Adrenal gland (tissue), 12 donors: ENCODE results near the gene ANTKMT. TPM values are rescaled to one million over a fixed set of nuclear protein-coding genes. Genes with fewer than 3 reads are reported as not detected.
"Not testable (repeated sequence)": the region's sequence is repeated elsewhere in the genome, so short reads cannot be mapped to it uniquely, and the experiment has no call there.

Experiments used
- DNase-seq, 7 donors: peaks; one replicate each; pipeline ENCODE4 v3.0.0-alpha.2; 2019 to 2020
- H3K27ac ChIP-seq, 5 donors: fragments of 200-600 bp; sonication (generic) in 4 of 5; 1 replicate in 3 of 5; 2 replicates in 2 of 5; pipeline versions ENCODE4 v1.5.1 to v1.8.0; 2016 to 2020; ENCODE audit warnings: mild to moderate bottlenecking in 1 of 5
- H3K27me3 ChIP-seq: fragments of 200-600 bp; 2 replicates; pipeline ENCODE4 v1.8.0; 2021
- H3K36me3 ChIP-seq, 2 donors: fragments of 200-600 bp; replicated peaks in 1 of 2; 1 replicate in 1 of 2; 2 replicates in 1 of 2; pipeline versions ENCODE4 v1.5.1 to v1.8.0; 2018 to 2022
- H3K4me1 ChIP-seq, 2 donors: fragments of 200-600 bp; replicated peaks in 1 of 2; 1 replicate in 1 of 2; 2 replicates in 1 of 2; pipeline versions ENCODE4 v1.5.1 to v1.8.0; 2018 to 2021
- H3K4me3 ChIP-seq, 4 donors: fragments of 200-600 bp; sonication (generic) in 3 of 4; one replicate each; pipeline ENCODE4 v1.5.1; 2016 to 2018
- H3K9me3 ChIP-seq, 3 donors: fragments of 200-600 bp; sonication (generic) in 1 of 3; replicated peaks in 1 of 3; 1 replicate in 2 of 3; 2 replicates in 1 of 3; pipeline versions ENCODE4 v1.5.1 to v1.8.0; 2016 to 2021
- CTCF ChIP-seq, 6 experiments: fragments of 450-650 bp in 4 of 6; fragments of 200-600 bp in 2 of 6; sonication (generic) in 1 of 6; IDR thresholded peaks; 1 replicate in 5 of 6; 2 replicates in 1 of 6; pipeline versions ENCODE4 v1.5.1 to v1.8.0; 2016 to 2021; ENCODE audit warnings: antibody characterized with exemption in 6 of 6, mild to moderate bottlenecking in 2 of 6, moderate library complexity in 1 of 6
- POLR2A ChIP-seq, 2 donors: fragments of 450-650 bp; IDR thresholded peaks; one replicate each; pipeline ENCODE4 v1.6.1; 2017; ENCODE audit warnings: antibody characterized with exemption in 2 of 2, mild to moderate bottlenecking in 2 of 2, moderate library complexity in 1 of 2
- WGBS, 4 donors: extraction: QIAGEN DNeasy Blood & Tissue Kit in 2 of 4; methylation state at CpG; one replicate each; pipeline versions ENCODE4 v1.1.5 to v1.1.7; 2013 to 2017; 5-methylcytosine and 5-hydroxymethylcytosine counted together
- intact Hi-C, 2 donors: fragments of 100-400 bp; cut with DNase I; formaldehyde crosslinking; loops; one replicate each; pipeline versions ENCODE4 v1.14.1 to v1.15.0; 2022 to 2023
- polyA plus RNA-seq, 3 donors: library from polyadenylated mRNA; stranded (reverse); fragments of 200-250 nt in 2 of 3; fragments of 350-450 nt in 1 of 3; fragmentation: Illumina TruSeq in 1 of 3; extraction: RNeasy Lipid Tissue Mini Kit (QIAGEN cat#74804) in 1 of 3; gene quantifications; one replicate each; pipeline ENCODE4 v1.2.3, GENCODE V29; 2013 to 2014
- total RNA-seq, 9 donors: library from RNA; depleted of rRNA in 4 of 9; stranded (reverse); fragments of >200 nt in 4 of 9; fragments of 120-200 nt in 1 of 9; fragmentation: NEBNext Ultra II Directional in 1 of 9; extraction: Animal tissue kit (Norgen Biotek cat#: 25700) in 1 of 9; gene quantifications; one replicate each; pipeline versions ENCODE4 v1.1.0 to v1.2.4, GENCODE V29; 2013 to 2023
- donor health status: healthy with polysubstance abuse.
- donor health status: Bipolar disorder and iron deficiency.
- donor health status: DM: yes; HTN: yes; CAD: no.
- donor health status: DM: no; HTN: no; CAD: no.
- donor health status: DM: no; HTN: no; CAD: no.
- donor health status: DM: yes; HTN: yes; CAD: no.

ANTKMT gene
- total and polyA plus RNA-seq, 12 donors, result 0.48 to 127 (median 64.1) TPM

- H3K27ac ChIP-seq, result no peak overlapping the region
- TF ChIP-seq CTCF (IDR thresholded peaks at IDR 0.05), result no peak
- no peak for TF ChIP-seq POLR2A (IDR thresholded peaks at IDR 0.05)
- no peaks in the 10 kb centered on the region for H3K27me3 ChIP-seq
- H3K36me3 ChIP-seq, result peaks cover 0 to 32% of the 10 kb centered on the region in 2 donors
- no peaks in the 10 kb centered on the region for H3K9me3 ChIP-seq
- WGBS, 4 donors, result 78 to 91% (median 87%) methylated on average over 6 to 51 of the region's 51 CpGs
- intact Hi-C loops, result no loop called here
- peak in 1 of 7 donors; percentile 27 for DNase-seq
- peaks cover 17 to 46% of the 10 kb centered on the region in 2 donors for H3K4me1 ChIP-seq
- H3K4me3 ChIP-seq, result no peak overlapping the region
These were observed 34.3 kb upstream of the ANTKMT start for GRCh38 chr16:686459-687260.

DNA sequence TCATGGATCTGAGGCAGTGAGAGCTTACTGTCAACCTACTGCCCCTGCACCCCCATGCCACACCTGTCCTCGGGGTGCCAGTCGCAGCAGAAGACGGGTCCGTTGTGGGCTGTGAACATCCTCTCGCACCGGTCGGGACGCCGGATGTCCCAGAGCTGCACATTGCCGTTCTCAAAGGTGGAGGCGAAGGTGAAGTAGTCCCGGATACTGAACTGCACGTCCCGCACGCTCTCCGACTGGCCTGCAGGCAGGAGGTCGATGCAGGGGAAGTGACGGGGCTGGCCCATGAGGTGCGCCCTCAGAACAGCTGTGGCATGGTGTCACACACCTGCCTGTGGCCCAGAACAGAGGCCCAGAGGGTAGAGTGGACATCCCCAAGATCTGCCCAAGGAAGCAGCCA lies 33.4 kb upstream of the ANTKMT start:
- H3K27ac ChIP-seq, result no peak overlapping the region
- H3K4me1 ChIP-seq, result peaks cover 17 to 38% of the 10 kb centered on the region in 2 donors
- H3K27me3 ChIP-seq, result no peaks in the 10 kb centered on the region
- no peak overlapping the region for H3K4me3 ChIP-seq
- TF ChIP-seq CTCF (IDR thresholded peaks at IDR 0.05) (no peak), POLR2A (IDR thresholded peaks at IDR 0.05) (no peak)
- DNase-seq, result no peak
- peaks cover 0 to 24% of the 10 kb centered on the region in 2 donors for H3K36me3 ChIP-seq
- intact Hi-C loops, result no loop called here
- WGBS, 4 donors, result 87 to 93% (median 90%) methylated on average over 10 to 19 of the region's 19 CpGs
- no peaks in the 10 kb centered on the region for H3K9me3 ChIP-seq

GRCh38 chr16:689175-689897 lies 31.6 kb upstream of the ANTKMT start:
- intact Hi-C loops, result no loop called here
- 79 to 90% (median 81%) methylated on average over 7 to 26 of the region's 26 CpGs for WGBS, 4 donors
- no peak for DNase-seq
- H3K9me3 ChIP-seq, result no peaks in the 10 kb centered on the region
- TF ChIP-seq POLR2A (IDR thresholded peaks at IDR 0.05), result no peak
- TF ChIP-seq CTCF (IDR thresholded peaks at IDR 0.05), result no peak
- H3K36me3 ChIP-seq, result peaks cover 0 to 17% of the 10 kb centered on the region in 2 donors
- peak overlapping the region in 3 of 4 donors; percentile 58 to 94 (median 81) for H3K4me3 ChIP-seq
- H3K4me1 ChIP-seq, result peaks cover 5 to 25% of the 10 kb centered on the region in 2 donors
- H3K27ac ChIP-seq, result peak overlapping the region in 3 of 5 donors; percentile 65 to 88 (median 74)
- peaks cover 12% of the 10 kb centered on the region for H3K27me3 ChIP-seq

DNA sequence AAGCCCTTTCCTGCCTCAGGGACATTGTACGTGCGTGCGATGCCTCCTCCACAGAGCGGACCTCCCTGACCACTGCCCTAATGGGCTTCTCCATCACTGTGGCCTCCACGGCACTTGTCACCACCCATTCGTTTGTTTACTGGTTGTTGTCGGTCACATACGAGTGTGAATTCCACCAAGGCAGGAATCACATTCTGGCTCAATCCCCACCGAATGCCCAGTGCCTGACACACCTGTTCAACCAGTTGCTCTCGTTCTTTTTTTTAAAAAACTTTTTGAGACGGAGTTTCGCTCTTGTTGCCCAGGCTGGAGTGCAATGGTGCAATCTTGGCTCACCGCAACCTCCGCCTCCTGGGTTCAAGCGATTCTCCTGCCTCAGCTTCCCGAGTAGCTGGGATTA lies 29.7 kb upstream of the ANTKMT start:
- DNase-seq, H3K4me3 ChIP-seq, intact Hi-C loops, H3K27ac ChIP-seq, H3K9me3 ChIP-seq: not testable (repeated sequence)
- H3K4me1 ChIP-seq, result peaks cover 0 to 21% of the 10 kb centered on the region in 2 donors
- WGBS, 4 donors, result 83 to 87% (median 85%) methylated on average over 16 of the region's 16 CpGs
- peaks cover 0 to 17% of the 10 kb centered on the region in 2 donors for H3K36me3 ChIP-seq
- peaks cover 22% of the 10 kb centered on the region for H3K27me3 ChIP-seq
